ENCODE data around the gene COA6.

- TF ChIP-seq ZNF274 (IDR thresholded peaks at IDR 0.05; ENCODE audit: low read depth, low read length), result no peak
- TF ChIP-seq YY1 (IDR thresholded peaks at IDR 0.05; ENCODE audit: insufficient read depth, insufficient read length), result no peak
Measured at GRCh38 chr1:234433563-234434285, 60.5 kb downstream of the COA6 start.
